Measurements from ENCODE around the gene LZTR1.

DNA sequence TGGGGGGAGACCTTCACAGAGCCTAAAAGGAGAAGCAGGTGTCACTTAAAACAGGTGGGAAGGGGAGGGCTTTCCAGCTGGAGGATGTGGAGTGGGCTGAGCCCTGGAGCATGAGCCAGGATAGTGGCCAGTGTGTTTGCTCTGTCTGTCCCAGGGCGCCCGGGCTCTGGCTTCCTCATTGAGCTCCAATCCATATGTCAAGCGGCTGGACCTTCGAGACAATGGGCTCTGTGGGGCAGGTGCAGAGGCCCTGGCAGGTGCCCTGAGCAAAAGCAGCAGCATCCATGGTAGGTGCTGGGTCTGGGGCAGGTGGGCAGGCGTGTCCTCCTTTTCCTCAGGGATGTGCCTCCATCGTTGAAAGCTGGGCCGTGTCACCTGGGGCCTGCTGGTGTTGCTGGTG, 65.6 kb downstream of the LZTR1 start:
- TF ChIP-seq EZH2phosphoT487 (IDR thresholded peaks at IDR 0.05) (no peak), EZH2 (IDR thresholded peaks at IDR 0.05) (no peak)
- TF ChIP-seq, protein P1, sequence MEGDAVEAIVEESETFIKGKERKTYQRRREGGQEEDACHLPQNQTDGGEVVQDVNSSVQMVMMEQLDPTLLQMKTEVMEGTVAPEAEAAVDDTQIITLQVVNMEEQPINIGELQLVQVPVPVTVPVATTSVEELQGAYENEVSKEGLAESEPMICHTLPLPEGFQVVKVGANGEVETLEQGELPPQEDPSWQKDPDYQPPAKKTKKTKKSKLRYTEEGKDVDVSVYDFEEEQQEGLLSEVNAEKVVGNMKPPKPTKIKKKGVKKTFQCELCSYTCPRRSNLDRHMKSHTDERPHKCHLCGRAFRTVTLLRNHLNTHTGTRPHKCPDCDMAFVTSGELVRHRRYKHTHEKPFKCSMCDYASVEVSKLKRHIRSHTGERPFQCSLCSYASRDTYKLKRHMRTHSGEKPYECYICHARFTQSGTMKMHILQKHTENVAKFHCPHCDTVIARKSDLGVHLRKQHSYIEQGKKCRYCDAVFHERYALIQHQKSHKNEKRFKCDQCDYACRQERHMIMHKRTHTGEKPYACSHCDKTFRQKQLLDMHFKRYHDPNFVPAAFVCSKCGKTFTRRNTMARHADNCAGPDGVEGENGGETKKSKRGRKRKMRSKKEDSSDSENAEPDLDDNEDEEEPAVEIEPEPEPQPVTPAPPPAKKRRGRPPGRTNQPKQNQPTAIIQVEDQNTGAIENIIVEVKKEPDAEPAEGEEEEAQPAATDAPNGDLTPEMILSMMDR (IDR thresholded peaks at IDR 0.05), result no peak
